HFF-Myc (cell line): Measurements from ENCODE around the gene TGFB1I1.

ENCODE experiments used
- DNase-seq: peaks from one replicate; pipeline ENCODE4 v3.0.0-alpha.2; 2011; ENCODE audit warnings: low read depth; ENCODE audit errors: extremely low read depth
- H3K4me3 ChIP-seq: replicated peaks from 2 replicates; pipeline ENCODE4 v1.5.1; 2011; ENCODE audit warnings: low read depth, mild to moderate bottlenecking, control low read depth, low read length
- CTCF ChIP-seq: IDR thresholded peaks from 2 replicates; pipeline ENCODE4 v1.5.1; 2012; ENCODE audit warnings: mild to moderate bottlenecking, low read depth, low read length, control low read depth; ENCODE audit errors: missing control alignments

Gene TGFB1I1

GRCh38 chr16:31485571-31485970 is 13.6 kb downstream of the TGFB1I1 start:
- TF ChIP-seq CTCF: no peak
- no peak overlapping the region for H3K4me3 ChIP-seq
- no peak for DNase-seq

- no peak overlapping the region for H3K4me3 ChIP-seq
- no peak for DNase-seq
- no peak for TF ChIP-seq CTCF
These were observed 14.1 kb downstream of the TGFB1I1 start for GRCh38 chr16:31486045-31486444.

- no peak for DNase-seq
- H3K4me3 ChIP-seq: peak overlapping the region; percentile 34
- TF ChIP-seq CTCF: no peak
These were observed 15.2 kb downstream of the TGFB1I1 start for GRCh38 chr16:31487071-31487719.

GRCh38 chr16:31487720-31488467 is 15.9 kb downstream of the TGFB1I1 start:
- H3K4me3 ChIP-seq: peak overlapping the region; percentile 34
- no peak for TF ChIP-seq CTCF
- no peak for DNase-seq

- TF ChIP-seq CTCF: no peak
- DNase-seq: no peak
- peak overlapping the region; percentile 34 for H3K4me3 ChIP-seq
These were observed 16.7 kb downstream of the TGFB1I1 start for GRCh38 chr16:31488468-31489297.

- no peak for TF ChIP-seq CTCF
- H3K4me3 ChIP-seq: no peak overlapping the region
These were observed 17.3 kb downstream of the TGFB1I1 start for GRCh38 chr16:31489298-31489564.

More at GRCh38 chr16:31489298-31489564, 17.3 kb downstream of the TGFB1I1 start:
- DNase-seq: no peak
